Fibroblast of pulmonary artery (primary cell): ENCODE measurements around the gene SORL1-AS1.

ENCODE experiments used
- DNase-seq: peaks from one replicate; pipeline ENCODE4 v3.0.0-alpha.2; 2010; ENCODE audit warnings: low read depth
- H3K4me3 ChIP-seq: replicated peaks from 2 replicates; pipeline ENCODE4 v1.5.1; 2011; ENCODE audit warnings: low read depth, mild to moderate bottlenecking, control low read depth, low read length, moderate library complexity
- TF ChIP-seq, protein P1 (sequence below): IDR thresholded peaks from 2 replicates; pipeline ENCODE4 v1.5.1; 2011; ENCODE audit warnings: mild to moderate bottlenecking, control low read depth, low read length, inconsistent platforms; ENCODE audit errors: missing control alignments

SORL1-AS1 gene

DNA sequence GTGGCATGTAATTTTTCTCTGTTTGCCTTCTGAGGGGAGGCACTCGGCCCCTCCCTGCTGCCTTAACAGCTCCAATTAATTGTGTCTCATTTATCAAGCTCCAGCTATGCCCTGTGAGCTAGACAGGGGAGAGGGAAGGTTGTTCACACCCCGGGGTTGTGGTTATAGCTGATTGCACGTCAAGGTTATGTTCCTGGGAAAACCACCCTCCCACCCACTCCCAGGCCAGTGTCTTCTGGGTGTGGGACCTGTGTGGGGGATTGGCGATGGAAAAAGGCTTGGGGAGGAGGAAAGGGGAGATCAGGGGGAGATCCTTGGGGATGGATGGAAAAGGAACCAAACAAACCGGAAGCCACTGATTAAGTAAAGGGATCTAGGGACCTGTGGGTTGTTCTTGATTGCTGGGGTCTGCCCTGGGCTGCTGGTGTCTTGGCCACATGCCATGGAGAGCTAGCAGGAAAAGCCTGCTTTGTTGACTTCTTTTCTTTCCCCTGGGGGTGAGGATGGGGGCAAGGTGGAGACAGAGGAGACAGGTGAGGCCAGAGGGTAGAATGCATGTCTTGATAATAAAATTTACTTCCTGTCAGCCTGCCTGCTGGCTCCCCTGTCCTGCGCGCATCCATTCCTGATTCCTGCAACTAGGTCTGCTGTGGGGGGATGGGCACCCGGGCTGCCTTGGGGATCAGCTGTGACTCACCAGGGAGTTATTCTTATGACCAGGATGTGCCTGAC, 13.5 kb upstream of the SORL1-AS1 start:
- TF ChIP-seq, protein P1, sequence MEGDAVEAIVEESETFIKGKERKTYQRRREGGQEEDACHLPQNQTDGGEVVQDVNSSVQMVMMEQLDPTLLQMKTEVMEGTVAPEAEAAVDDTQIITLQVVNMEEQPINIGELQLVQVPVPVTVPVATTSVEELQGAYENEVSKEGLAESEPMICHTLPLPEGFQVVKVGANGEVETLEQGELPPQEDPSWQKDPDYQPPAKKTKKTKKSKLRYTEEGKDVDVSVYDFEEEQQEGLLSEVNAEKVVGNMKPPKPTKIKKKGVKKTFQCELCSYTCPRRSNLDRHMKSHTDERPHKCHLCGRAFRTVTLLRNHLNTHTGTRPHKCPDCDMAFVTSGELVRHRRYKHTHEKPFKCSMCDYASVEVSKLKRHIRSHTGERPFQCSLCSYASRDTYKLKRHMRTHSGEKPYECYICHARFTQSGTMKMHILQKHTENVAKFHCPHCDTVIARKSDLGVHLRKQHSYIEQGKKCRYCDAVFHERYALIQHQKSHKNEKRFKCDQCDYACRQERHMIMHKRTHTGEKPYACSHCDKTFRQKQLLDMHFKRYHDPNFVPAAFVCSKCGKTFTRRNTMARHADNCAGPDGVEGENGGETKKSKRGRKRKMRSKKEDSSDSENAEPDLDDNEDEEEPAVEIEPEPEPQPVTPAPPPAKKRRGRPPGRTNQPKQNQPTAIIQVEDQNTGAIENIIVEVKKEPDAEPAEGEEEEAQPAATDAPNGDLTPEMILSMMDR = no peak

DNA sequence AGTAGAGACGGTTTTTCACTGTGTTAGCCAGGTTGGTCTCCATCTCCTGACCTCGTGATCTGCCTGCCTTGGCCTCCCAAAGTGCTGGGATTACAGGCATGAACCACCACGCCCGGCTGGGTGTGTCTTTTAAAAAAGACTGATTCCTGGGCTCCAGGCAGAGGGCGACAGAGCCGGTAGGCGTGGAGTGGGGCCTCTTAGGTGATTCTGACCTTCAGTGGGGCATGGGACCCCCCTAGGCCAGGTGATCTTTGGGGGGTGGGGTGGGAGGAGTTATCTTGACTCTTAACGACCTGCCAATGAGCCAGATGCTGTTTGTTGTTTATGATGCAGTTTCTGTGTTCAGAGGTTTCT, 12.9 kb upstream of the SORL1-AS1 start:
- H3K4me3 ChIP-seq = no peak overlapping the region
- TF ChIP-seq, protein P1 = no peak
- DNase-seq = no peak

More for the DNA sequence above, 13.5 kb upstream of the SORL1-AS1 start:
- DNase-seq = peak; percentile 89
- no peak overlapping the region for H3K4me3 ChIP-seq

DNA sequence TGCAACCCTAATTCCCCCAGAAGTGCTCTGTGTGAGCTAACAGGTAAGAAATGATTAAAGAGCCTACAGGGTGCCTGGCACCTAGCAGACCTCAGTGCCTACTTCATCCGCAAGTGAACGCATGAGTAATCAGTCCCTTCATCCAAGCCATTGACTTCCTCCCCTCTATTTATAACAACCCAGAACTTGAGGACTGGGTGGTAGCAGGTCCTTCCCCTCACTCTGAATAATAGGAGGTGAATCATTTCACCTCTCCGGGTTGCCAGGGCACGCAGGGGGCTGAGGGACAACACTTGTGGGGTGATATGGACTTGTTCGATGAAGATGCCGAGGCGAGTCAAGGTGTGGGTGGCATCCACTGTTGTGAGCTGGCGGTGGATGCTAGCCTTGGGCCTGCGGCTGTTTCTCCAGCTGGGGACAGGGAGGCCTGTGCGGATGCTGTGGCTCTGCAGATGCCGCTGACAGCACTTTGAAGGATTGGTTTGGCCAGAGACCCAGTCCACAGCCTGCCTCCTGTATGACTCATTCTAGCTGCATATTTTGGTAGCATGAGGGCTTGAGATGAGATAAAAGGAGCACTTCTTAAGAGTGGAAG, 11.7 kb upstream of the SORL1-AS1 start:
- no peak overlapping the region for H3K4me3 ChIP-seq
- DNase-seq = peak; percentile 83
- TF ChIP-seq, protein P1 = no peak

DNA sequence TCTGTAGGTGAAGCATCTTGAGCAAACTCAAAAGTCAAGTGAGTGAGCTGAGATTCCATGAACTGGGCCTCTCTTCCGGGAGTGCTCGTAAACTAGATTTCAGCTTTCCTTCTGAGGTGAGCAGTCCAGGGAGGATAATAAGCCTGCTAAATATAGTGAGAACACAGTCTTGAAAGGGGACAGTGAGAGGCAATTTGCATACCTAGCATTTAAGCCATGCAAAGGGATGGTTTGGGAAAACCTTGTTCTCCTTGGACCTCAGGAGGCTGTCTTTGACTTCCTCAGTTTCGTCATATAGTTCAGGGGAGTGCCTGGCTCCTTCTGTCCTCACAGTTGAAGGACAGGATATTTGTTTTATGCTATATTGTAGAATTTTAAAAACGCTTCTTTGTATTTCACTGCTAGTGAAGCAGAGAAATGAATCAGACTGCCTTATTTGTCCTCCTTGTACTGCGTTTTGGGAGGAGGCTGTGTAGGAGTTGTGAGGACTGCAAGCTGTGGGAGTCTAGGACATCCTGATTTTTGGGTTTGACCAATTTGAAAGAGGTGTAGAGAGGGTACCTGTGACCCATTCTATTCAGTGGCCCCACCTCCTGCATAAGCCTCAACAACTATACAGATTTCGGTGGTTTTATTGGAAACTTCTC, 11.0 kb upstream of the SORL1-AS1 start:
- TF ChIP-seq, protein P1 = no peak
- DNase-seq = no peak
- H3K4me3 ChIP-seq = no peak overlapping the region

DNA sequence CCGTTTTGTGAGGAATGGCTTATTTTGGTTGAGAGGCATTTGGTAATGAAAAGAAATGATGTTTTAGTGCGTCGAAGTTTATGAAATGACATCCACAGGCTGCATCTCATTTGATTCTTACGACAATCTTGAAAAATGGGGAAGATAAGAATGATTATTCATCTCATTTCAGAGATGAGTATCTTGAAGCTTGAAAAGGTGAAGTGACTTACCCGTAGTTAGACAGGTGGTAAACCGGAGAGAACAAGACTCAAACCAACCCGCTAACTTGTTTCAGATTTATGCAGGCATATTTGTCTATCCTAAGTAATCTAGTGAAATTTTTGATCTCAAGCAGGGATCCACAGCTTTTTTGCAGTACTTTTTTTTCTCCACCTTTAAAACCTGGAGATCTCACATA, 9.1 kb upstream of the SORL1-AS1 start:
- H3K4me3 ChIP-seq = no peak overlapping the region
- DNase-seq = no peak
- TF ChIP-seq, protein P1 = no peak

DNA sequence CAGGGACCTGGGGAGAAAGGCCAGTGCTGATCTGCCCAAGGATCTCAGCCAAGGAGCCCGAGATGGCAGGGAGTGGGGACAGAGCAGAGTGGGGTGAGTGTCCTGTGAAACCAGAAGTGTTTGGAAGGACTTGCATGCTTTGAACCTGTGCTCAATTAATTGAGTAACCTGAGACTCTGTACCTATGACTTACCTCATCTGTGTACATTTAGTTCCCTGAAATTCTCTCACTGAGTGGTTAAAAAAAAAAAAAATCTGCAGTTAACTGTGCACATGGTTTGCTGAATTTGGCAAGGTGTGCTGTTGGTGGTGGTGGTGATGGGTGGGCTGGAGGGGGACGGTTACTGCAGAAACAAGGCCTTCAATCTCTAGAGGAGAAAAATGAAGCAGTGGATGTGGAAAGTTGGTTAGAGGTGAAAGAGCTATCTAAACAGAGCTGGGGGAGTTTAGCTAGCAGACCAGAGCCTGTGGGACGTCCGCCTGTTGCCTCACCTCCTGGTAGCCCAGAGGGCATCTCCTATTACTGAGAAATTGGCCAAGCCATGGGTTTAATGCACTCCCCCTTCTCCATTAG, 8.3 kb upstream of the SORL1-AS1 start:
- TF ChIP-seq, protein P1 = no peak
- DNase-seq = no peak

More for the DNA sequence above, 8.3 kb upstream of the SORL1-AS1 start:
- no peak overlapping the region for H3K4me3 ChIP-seq
